Activated naive CD4-positive, alpha-beta T cell treated with Interleukin-2 at 50 U/mL for 16 hours (primary cell): ENCODE measurements around the gene PRSS2.
A peak's percentile ranks its signal among the peaks of the same experiment; 100 is the strongest.

Source experiments
- DNase-seq: peaks from one replicate; pipeline ENCODE4 v3.0.0-alpha.2; 2020

The PRSS2 gene

DNA sequence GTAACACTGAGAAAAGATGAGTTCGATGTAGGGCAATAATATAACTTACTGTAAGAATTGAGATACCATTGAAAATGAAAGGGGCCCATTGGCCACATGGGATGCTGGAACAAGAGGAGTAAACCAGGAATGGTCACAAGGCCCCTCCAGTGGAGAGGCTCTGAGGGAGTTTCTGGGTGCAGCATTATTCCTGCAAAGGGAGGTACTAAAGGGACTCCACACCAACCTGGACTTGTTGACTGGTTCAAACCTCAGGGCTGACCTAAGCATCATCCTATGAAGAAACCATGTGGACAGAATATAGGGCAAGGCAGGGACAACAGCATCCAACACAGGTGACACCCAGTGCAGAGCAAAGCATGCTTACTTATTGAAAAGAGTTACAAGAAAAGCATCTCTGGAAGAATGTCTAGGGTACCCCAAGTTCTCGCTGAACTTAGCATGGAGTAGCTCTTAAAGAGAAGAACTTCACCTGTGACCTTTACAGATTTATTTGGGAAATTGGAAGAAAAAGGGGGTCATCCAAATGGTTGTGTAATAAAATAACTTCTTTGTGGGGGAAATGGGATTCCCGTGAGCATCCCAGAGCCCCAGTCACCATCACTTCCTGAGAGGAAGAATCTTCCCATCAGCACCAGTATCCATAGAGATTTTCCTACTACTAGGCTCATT, 34.7 kb downstream of the PRSS2 start:
- no peak for DNase-seq

GRCh38 chr7:142806022-142806356, 35.2 kb downstream of the PRSS2 start:
- DNase-seq: no peak

DNA sequence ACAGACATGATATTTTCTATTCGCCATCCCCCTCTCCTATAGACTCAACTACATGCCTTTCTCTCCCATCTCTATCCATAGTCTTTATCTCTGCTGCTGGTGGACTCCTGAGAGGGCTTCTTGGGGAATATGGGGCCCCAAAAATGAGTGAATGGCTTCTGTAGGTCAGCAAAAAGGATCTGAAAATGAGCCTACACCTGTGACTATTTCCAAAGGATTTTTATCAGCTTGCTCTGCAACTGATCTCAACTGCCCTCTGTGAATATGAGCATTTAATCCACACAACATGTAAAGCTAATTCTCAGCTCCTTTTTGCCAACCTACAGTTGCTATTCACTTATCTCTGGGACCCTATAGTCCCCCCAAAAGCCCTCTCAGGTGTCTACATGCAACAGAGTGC, 36.2 kb downstream of the PRSS2 start:
- no peak for DNase-seq

DNA sequence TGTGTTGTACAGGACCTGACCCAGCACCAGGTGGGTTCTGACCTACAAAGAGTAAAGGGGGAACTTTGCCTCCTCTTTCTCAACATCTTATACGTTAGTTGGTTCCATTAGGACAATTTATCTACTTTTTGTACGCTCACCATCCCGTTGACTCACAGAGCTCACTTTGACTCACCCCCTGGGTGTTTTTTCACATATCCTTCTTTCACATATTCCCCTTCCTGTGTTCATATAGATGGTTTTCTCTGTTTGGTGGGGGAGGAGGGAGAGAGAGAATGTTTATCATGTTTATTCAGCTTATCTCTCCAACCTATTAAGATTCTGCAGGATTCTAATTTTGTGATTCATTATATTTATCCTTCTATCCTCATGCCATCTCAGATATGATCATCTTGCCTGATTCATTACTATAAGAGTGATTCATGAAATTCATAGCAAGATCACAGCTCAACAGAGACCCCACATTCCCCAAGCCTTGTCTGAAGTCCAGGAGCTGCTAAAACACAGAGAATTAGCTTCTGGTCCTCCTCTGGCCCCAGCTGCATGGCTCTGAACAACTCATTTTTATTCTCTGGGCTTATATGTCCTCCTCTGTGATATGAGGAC, 37.2 kb downstream of the PRSS2 start:
- DNase-seq: peak; percentile 57

DNA sequence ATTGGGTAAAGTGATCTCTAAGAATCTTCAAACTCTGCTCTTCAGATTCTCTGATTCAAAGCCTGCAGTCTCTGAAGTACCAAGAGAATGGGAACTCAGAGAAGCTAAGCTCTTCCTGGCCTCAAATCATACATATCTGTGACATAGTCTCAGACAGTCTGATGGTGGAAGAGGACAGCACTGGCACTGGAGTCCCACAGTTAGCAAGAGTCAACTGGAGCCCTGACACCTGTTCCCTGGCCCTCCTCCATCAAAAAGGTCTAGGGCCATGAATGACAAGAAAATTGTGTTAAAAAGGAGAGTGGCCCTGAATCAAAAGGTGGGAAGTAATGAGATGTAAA, 37.7 kb downstream of the PRSS2 start:
- DNase-seq: no peak

DNA sequence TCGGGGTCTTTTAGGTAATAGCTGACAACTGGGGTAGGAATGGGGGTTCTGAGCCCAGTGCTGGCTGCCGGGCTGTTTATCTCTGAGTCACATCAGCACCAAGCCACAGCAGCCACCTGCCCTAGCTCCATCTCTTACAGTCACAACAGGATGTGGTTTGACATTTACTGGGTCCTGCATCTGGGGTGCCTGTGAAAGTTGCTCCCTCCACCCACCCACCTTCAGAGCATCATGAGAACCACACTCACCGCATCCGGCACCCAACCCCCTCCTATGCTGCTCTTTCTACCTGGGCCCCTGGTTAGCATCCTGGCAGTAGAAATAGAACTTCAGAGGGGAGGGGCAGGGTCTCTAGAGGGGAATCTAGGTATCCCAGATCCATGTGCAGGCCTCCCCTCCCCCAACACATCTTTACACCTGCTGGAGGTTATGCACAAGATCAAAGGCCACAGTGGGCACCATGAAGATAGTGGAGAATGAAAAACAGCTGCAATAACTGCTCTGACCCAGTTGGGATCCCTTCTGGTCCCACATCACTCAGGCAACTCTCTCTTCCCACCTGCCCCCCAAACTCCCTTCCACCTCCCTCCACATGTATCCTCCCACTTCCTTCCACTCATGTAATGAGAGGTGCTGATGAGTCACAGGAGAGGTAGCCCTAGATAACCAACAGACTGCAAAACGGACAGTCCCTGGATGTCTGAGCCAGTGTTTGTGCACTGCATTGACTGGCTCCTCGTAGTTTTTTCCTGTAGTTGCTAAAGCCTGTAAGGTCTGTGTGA, 38.2 kb downstream of the PRSS2 start:
- DNase-seq: peak; percentile 95

GRCh38 chr7:142809671-142810070, 38.9 kb downstream of the PRSS2 start:
- no peak for DNase-seq

GRCh38 chr7:142811154-142811737, 40.5 kb downstream of the PRSS2 start:
- no peak for DNase-seq

DNA sequence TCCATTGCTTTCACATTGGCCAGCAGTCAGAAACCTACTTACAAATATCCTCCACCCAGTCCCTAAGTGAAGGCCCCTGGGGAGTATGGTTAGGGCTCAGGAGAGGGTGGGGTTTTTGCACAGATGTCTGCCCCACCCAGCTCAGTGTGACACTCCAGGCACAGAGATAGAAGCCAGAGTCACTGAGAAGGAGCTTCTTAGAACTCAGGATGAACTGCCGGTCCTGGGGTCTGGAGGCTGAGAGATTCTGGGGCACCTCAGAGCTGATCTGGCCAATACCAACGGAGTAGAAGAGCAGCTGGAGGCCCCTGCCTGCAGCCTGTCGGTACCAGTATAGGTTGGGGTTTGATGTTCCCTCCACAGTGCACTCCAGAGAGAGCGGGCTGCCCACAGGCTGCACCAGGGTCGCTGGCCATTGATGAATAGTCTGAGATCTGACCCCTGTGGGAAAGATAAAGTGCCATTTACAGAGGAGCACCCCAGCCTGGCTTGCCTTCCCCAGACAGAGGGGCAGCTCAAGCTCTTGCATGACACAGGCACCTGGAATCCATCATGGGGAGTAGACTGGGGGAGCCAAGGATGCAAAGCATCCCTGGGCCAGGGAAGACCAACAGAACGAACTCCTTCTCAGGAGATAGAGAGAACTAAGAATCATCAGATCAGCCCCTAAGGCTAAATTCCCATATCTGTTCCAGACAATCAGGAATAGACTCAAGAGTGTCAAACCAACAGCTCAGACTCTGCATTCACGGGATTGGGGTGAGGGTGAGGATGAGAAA, 41.9 kb downstream of the PRSS2 start:
- DNase-seq: no peak

DNA sequence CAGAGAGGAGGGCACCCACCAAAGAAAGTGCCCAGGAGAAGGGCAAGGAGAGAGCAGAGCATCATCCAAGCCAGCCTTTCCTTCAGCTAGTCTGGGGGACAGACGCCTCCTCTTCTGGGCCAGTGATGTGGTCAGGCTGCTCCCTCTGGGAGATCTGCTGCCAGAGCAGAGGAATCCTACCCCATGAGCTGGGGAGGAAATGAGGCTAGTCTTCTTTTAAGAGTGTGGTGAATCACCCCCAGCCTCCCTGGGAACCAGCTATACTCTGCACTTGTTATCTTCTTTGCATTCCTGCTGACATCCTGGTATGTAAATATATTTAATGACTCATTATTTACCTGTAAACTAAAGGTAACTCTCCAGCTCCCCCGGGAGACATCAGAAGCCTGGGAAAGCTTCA, 42.5 kb downstream of the PRSS2 start:
- DNase-seq: no peak

- no peak for DNase-seq
These were observed 42.9 kb downstream of the PRSS2 start for GRCh38 chr7:142813699-142814098.

DNA sequence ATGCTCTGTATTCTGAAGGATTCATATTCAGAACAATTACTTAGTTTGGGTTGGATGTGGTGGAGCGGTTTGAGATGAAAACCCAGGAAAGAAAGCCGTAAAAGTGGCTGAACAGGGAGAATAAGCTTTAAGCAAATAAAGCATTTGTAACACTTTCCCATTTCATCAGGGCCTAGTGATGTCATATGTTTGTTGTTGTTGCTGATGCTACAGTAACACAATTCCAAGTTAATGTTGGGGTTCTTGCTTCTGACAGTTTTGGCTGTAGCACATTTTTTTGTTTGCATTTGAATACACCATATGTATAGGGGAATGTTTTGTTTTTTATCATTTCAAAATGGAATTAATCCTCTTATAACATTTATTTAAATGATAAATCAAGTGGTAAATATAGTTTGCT, 43.7 kb downstream of the PRSS2 start:
- DNase-seq: no peak

DNA sequence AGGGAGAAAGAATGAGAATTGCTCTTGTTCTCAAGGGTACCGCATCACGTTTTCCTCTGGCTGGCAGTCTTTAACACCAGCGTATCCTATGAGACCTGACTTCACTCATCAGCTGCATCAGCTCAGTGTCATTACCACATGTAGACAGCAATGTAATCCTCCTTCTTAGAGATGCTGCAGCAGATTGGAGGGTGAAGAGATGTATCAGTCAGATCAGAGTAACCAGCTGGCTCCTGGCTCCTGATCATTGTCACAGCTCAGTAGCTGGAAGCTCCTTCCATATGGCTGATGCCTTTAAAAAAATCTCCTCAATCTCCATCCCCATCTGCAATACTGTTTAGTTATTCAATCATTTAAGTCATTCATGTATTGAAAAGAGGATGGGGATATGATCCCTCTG, 44.4 kb downstream of the PRSS2 start:
- DNase-seq: no peak

- DNase-seq: no peak
These were observed 46.7 kb downstream of the PRSS2 start for GRCh38 chr7:142817506-142817905.

DNA sequence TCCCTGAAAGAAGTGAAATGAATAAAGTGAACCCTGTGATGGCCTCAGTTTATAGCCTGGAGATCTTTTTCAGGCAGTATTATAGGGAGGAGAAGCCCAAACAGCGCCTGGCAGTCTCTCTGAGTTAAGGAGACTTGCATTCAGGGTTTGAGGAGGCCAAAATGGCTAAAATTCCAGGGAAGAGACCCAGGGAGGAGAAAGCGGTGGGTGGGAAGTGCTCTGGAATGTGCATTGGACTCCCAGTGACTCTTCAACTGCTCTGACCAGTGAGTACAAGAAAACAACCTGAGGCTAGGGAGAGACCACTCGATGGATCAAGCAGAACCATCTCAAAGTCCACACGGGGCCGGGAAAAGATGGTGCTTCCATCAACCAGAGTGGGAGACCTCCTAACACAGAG, 48.8 kb downstream of the PRSS2 start:
- no peak for DNase-seq

DNA sequence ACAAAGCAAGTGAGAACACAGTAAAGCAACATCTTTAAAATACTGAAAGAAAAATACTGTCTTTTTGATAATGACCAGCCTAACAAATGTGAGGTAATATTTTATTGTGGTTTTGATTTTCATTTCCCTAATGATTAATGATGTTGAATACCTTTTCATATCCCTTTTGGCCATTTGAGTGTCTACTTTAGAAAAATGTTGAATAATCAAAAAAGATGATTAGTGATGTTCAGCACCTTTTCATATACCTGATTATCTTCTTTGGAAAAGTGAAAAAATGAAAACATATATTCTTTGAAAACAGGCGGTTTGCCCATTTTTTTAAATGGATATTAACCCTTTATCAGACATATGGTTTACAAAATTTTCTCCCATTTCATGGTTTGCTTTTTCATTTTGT, 51.9 kb downstream of the PRSS2 start:
- DNase-seq: no peak
